Colonic mucosa (tissue), 4 donors: ENCODE data around the gene ST6GALNAC1. TPM values are rescaled to one million over a fixed set of nuclear protein-coding genes. Genes with fewer than 3 reads are reported as not detected.
A peak's percentile ranks its signal among the peaks of the same experiment; 100 is the strongest.

Experiments used
- DNase-seq: peaks from one replicate; pipeline ENCODE4 v3.0.0-alpha.2; 2020
- H3K27ac ChIP-seq: fragments of 200-600 bp; one replicate; pipeline ENCODE4 v1.8.0; 2021
- H3K27me3 ChIP-seq: fragments of 200-600 bp; one replicate; pipeline ENCODE4 v1.8.0; 2021
- H3K36me3 ChIP-seq: fragments of 200-600 bp; one replicate; pipeline ENCODE4 v1.8.0; 2021
- H3K4me1 ChIP-seq: fragments of 200-600 bp; one replicate; pipeline ENCODE4 v1.8.0; 2021; ENCODE audit warnings: mild to moderate bottlenecking
- H3K4me3 ChIP-seq: fragments of 200-600 bp; one replicate; pipeline ENCODE4 v1.8.0; 2021
- H3K9ac ChIP-seq, 2 donors: one replicate each; pipeline ENCODE4 v1.7.0; 2013; ENCODE audit warnings: control low read depth in 2 of 2, low read depth in 2 of 2, low read length in 2 of 2
- H3K9me3 ChIP-seq: fragments of 200-600 bp; one replicate; pipeline ENCODE4 v1.8.0; 2021
- intact Hi-C: fragments of 100-400 bp; cut with DNase I; formaldehyde crosslinking; loops from one replicate; pipeline ENCODE4 v1.14.1; 2022
- total RNA-seq, 2 donors: library from RNA; stranded (reverse); fragmentation: NEBNext Ultra II Directional in 1 of 2; extraction: Animal tissue kit (Norgen Biotek cat#: 25700) in 1 of 2; gene quantifications; one replicate each; pipeline ENCODE4 v1.2.1, GENCODE V29; 2021
- TF ChIP-seq, protein P1 (sequence below): fragments of 200-600 bp; IDR thresholded peaks from one replicate; pipeline ENCODE4 v1.8.0; 2022; ENCODE audit warnings: antibody characterized with exemption, mild to moderate bottlenecking
- donor health status: healthy.
- donor health status: DM: no; HTN: no; CAD: no.
- donor health status: DM: no; HTN: no; CAD: no.

ST6GALNAC1 gene
- total RNA-seq, 2 donors from 2014 or later, result 311 to 465 TPM

DNA sequence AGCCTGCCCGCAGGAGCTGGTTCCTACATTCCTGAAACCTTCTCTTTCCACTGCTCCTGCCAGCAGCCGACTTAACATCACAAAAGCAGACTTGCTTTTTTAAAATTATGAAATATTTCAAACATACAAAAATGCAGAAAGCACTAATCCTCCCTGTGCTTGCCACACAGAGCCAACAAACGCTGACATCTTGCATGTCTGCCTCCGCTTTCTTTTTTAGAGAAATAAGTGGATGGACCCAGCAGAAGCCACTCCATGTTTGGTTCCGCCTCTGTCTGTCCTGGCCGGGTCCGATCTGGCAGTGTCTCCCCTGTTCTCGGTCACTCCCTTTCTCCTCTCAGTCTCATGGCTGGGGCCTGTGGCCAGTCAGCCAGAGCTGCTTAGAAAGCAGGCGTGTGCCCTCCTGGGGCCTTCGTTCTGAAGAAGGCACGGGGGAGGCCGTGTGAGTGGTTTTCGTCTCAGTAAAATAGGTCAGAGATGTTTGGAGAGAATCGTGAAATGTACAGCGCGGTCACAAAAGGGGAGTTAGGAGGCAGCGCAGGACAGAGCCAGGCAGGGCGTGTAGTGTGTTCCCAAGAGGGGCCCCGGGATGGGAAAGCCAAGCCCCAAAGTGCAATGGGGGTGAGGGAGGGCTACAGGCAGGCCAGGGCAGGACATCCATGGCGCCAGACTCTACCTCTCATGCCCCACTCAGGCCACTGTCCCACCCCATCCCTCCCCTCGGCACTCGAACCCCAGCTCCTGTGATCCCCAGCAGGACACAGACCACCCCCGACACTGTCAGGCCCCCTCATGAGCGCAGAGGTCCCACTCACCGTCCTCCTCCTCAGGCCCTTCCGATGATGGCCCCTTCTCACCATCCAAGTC lies 44.0 kb upstream of the ST6GALNAC1 start:
- H3K4me3 ChIP-seq, result no peak overlapping the region
- H3K27me3 ChIP-seq, result no peaks in the 10 kb centered on the region
- no peaks in the 10 kb centered on the region for H3K9me3 ChIP-seq
- no peaks in the 10 kb centered on the region for H3K36me3 ChIP-seq
- intact Hi-C loops, result loop anchor here (10.0 kb wide), 2 partner anchors 133 to 163 kb away; no protein-coding TSS in a partner anchor
- TF ChIP-seq, protein P1, sequence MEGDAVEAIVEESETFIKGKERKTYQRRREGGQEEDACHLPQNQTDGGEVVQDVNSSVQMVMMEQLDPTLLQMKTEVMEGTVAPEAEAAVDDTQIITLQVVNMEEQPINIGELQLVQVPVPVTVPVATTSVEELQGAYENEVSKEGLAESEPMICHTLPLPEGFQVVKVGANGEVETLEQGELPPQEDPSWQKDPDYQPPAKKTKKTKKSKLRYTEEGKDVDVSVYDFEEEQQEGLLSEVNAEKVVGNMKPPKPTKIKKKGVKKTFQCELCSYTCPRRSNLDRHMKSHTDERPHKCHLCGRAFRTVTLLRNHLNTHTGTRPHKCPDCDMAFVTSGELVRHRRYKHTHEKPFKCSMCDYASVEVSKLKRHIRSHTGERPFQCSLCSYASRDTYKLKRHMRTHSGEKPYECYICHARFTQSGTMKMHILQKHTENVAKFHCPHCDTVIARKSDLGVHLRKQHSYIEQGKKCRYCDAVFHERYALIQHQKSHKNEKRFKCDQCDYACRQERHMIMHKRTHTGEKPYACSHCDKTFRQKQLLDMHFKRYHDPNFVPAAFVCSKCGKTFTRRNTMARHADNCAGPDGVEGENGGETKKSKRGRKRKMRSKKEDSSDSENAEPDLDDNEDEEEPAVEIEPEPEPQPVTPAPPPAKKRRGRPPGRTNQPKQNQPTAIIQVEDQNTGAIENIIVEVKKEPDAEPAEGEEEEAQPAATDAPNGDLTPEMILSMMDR, result no peak
- H3K27ac ChIP-seq, result peak overlapping the region; percentile 50
- no peak for DNase-seq
- H3K4me1 ChIP-seq, result no peaks in the 10 kb centered on the region
- H3K9ac ChIP-seq, result peak overlapping the region in 1 of 2 donors; percentile 24

DNA sequence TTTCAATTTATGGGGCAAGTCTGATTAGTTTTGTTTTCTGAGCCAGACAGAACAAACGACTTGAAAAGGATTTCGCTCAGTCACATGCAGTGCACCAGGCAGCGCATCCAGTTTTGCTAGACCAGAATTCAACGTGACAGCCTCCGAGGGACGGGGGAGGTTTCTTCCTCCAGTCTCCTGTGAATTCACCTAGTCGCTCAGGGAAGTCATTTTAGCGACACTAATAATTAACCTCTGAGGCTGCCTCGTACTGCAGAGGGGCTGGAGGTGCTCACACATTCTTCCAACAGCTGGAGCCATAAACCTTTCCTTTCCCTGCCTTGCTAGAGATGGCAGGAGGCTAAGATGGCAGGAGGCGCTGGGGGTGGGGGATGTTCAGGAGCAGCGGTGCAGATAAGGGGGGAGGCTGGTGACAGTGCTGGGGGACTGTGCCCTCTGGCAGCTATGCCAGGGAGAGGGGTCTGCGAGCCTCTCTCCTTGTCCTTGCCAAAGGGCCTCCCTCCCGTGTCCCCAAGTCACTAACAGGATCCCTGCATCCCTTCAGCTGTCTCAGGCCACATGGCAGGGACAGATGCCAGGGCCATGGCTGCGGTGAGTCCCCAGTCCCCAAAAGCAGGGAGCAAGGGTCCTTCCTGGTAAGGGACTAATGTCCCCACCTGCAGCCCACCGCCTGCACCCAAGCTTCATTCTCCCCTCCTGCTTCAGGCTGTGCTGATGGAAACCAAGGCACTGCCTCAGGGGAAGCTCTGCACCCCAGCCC lies 43.2 kb upstream of the ST6GALNAC1 start:
- no peak overlapping the region for H3K9ac ChIP-seq
- H3K36me3 ChIP-seq, result no peaks in the 10 kb centered on the region
- TF ChIP-seq, protein P1, result no peak
- DNase-seq, result no peak
- no peak overlapping the region for H3K4me3 ChIP-seq
- intact Hi-C loops, result loop anchor here (10.0 kb wide), 2 partner anchors 132 to 162 kb away; no protein-coding TSS in a partner anchor
- no peaks in the 10 kb centered on the region for H3K4me1 ChIP-seq
- H3K27me3 ChIP-seq, result no peaks in the 10 kb centered on the region
- H3K27ac ChIP-seq, result no peak overlapping the region
- H3K9me3 ChIP-seq, result no peaks in the 10 kb centered on the region

DNA sequence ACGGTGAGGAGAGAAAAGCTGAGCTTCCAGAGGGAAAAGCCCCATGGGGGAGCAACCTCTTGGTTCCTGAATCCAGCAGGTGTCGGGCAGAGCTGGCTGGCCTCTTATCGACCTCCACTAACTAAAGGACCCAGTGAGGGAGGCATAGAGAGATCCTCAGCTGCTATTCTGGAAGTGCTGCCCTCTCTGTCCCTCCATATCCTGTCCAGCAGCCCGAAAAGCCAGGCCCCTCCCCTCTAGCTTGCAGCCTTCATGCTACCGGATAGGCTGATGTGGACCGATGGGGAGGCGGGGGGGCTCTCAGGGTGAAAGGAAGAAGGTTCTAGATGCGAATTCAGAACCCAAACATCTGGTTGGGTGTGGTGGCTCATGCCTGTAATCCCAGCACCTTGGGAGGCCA lies 42.3 kb upstream of the ST6GALNAC1 start:
- TF ChIP-seq, protein P1, result no peak
- Histone ChIP-seq H3K27me3 (no peaks in the 10 kb centered on the region), H3K9ac (no peak overlapping the region), H3K4me1 (peaks cover 3% of the 10 kb centered on the region), H3K36me3 (no peaks in the 10 kb centered on the region), H3K9me3 (no peaks in the 10 kb centered on the region), H3K4me3 (no peak overlapping the region), H3K27ac (no peak overlapping the region)
- no peak for DNase-seq
- intact Hi-C loops, result loop anchor here (10.0 kb wide), 2 partner anchors 131 to 161 kb away; no protein-coding TSS in a partner anchor

DNA sequence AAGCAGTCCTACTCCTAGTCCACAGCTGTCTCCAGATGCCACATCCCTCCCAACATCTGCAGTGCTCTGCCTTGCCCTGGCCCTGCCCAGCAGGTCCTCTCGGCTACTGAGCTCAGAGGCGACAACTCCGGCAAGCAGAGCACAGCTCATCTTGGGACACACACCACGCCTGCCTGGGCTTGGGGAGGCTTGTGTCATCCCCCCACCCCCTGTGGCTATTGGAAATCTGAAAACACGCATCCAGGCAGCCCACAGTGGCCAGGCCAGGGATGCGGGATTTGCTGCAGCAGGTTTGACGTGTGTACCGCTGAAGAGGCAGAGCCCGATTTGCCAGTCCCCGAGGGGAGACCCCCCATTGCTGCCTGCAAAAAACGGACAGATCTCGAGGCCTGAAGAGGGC lies 41.8 kb upstream of the ST6GALNAC1 start:
- intact Hi-C loops, result loop anchor here (10.0 kb wide), 2 partner anchors 131 to 161 kb away; no protein-coding TSS in a partner anchor
- H3K4me1 ChIP-seq, result peaks cover 3% of the 10 kb centered on the region
- H3K9ac ChIP-seq, result no peak overlapping the region
- H3K4me3 ChIP-seq, result no peak overlapping the region
- no peaks in the 10 kb centered on the region for H3K36me3 ChIP-seq
- H3K27me3 ChIP-seq, result no peaks in the 10 kb centered on the region
- no peak overlapping the region for H3K27ac ChIP-seq
- TF ChIP-seq, protein P1, result no peak
- no peaks in the 10 kb centered on the region for H3K9me3 ChIP-seq
- DNase-seq, result no peak

DNA sequence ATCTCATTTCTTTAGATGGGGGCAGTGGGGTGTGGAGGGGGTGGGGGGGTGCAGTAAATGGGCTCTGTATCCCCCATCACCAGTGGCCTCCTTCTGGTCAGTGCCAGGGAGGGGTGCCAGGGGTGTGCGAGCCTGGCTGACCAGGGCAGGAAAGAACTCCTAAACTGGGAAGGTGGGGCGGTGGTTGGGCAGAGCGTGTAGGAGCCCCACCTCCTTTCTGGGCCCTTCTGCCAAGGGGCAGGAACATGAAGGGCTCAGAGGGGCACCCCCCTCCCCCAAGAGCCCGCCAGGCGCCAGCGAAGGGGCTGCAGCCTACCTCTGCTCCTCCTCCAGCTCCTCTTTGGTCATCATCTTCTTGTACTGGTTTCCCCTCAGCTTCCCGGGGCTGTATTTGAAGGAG lies 41.2 kb upstream of the ST6GALNAC1 start:
- H3K27me3 ChIP-seq, result no peaks in the 10 kb centered on the region

More for the DNA sequence above, 41.2 kb upstream of the ST6GALNAC1 start:
- Histone ChIP-seq H3K4me1 (peaks cover 3% of the 10 kb centered on the region), H3K9ac (no peak overlapping the region), H3K9me3 (no peaks in the 10 kb centered on the region), H3K4me3 (no peak overlapping the region), H3K27ac (no peak overlapping the region), H3K36me3 (no peaks in the 10 kb centered on the region)
- TF ChIP-seq, protein P1, result no peak
- intact Hi-C loops, result loop anchor here (5.0 to 10.0 kb wide), 3 partner anchors 57 to 160 kb away; no protein-coding TSS in a partner anchor
- no peak for DNase-seq
